ENCODE measurements around the gene TMEM181. TPM values are rescaled to one million over a fixed set of nuclear protein-coding genes. Genes with fewer than 3 reads are reported as not detected.

Gene TMEM181
- total RNA-seq, 1 experiment from 2014 or later, result 38.0 TPM

DNA sequence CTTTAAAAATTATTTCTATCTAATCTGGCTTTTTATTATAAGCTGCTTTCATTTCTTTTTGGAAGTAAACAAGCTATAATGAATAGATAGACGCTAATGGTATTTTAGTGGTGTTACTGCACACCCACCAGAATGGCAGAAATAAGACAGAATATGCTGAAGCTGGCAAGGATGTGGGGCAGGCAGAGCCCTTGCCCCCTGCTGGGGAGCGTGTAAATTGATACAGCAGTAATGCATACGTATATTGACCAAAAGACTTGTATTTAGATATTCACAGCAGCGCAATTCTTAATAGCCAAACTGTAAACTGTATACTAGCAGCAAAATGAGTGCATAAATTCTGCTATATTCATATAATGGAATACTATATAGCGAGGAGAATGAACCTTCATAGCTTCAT is 35.3 kb downstream of the TMEM181 start:
- in situ Hi-C loops (cut with HindIII; ENCODE audit: low pct_unique_long_range_greater_than_20kb, low sequenced_read_pairs), result no loop called here
- DNase-seq (ENCODE audit: low read depth, low spot score) (no peak), ATAC-seq (no peak)
- H3K36me3 ChIP-seq (ENCODE audit: control insufficient read depth, insufficient read depth, low read length), result peaks cover 10% of the 10 kb centered on the region; the same call in 1 of the 2 replicates
- BruUV-seq (replicated peaks), result no TSS peak
- H3K27me3 ChIP-seq (ENCODE audit: control insufficient read depth, insufficient read depth, low read length), result no peaks in the 10 kb centered on the region
- intact Hi-C loops (cut with micrococcal nuclease; ENCODE audit: unreplicated experiment), result loop anchor here (5.0 kb wide), 1 partner anchor 373 kb away; no protein-coding TSS in a partner anchor
- ChIA-PET CTCF (no interaction called here), POLR2A (no interaction called here)
- H3K4me1 ChIP-seq (ENCODE audit: control insufficient read depth, insufficient read depth, low read length), result no peaks in the 10 kb centered on the region
- no peak overlapping the region for H3K27ac ChIP-seq (ENCODE audit: low read length)
- no peak for TF ChIP-seq REST (IDR thresholded peaks at IDR 0.05; ENCODE audit: insufficient read depth in 1 of 2, low read depth in 2 of 2, low read length in 1 of 2)
- no peak for TF ChIP-seq POLR2AphosphoS5 (IDR thresholded peaks at IDR 0.05; ENCODE audit: low read depth, low read length)
- no peak for TF ChIP-seq SIN3A (IDR thresholded peaks at IDR 0.05; ENCODE audit: borderline replicate concordance, insufficient read depth, low read depth, low read length)
- H3K9me3 ChIP-seq (ENCODE audit: control insufficient read depth, insufficient read depth, low read depth, low read length), result no peaks in the 10 kb centered on the region
- H3K4me3 ChIP-seq (ENCODE audit: low read depth in 2 of 2, low read length in 2 of 2), result no peak overlapping the region

- intact Hi-C loops (cut with micrococcal nuclease; ENCODE audit: unreplicated experiment), result loop anchor here (5.0 kb wide), 1 partner anchor 375 kb away; no protein-coding TSS in a partner anchor
- ChIA-PET CTCF (no interaction called here), POLR2A (no interaction called here)
- no peak overlapping the region for H3K4me3 ChIP-seq (ENCODE audit: low read depth in 2 of 2, low read length in 2 of 2)
- in situ Hi-C loops (cut with HindIII; ENCODE audit: low pct_unique_long_range_greater_than_20kb, low sequenced_read_pairs), result no loop called here
- peaks cover 10% of the 10 kb centered on the region; the same call in 1 of the 2 replicates for H3K36me3 ChIP-seq (ENCODE audit: control insufficient read depth, insufficient read depth, low read length)
- no peak for ATAC-seq
- H3K27me3 ChIP-seq (ENCODE audit: control insufficient read depth, insufficient read depth, low read length), result no peaks in the 10 kb centered on the region
- DNase-seq (ENCODE audit: low read depth, low spot score), result no peak
- TF ChIP-seq CTCF (IDR thresholded peaks at IDR 0.05) (no peak), TCF7L2 (IDR thresholded peaks at IDR 0.05; ENCODE audit: low read depth, low read length) (no peak), POLR2AphosphoS5 (IDR thresholded peaks at IDR 0.05; ENCODE audit: low read depth, low read length) (no peak), REST (IDR thresholded peaks at IDR 0.05; ENCODE audit: insufficient read depth in 1 of 2, low read depth in 2 of 2, low read length in 1 of 2) (no peak), SIN3A (IDR thresholded peaks at IDR 0.05; ENCODE audit: borderline replicate concordance, insufficient read depth, low read depth, low read length) (no peak)
- BruUV-seq (replicated peaks), result no TSS peak
- no peaks in the 10 kb centered on the region for H3K4me1 ChIP-seq (ENCODE audit: control insufficient read depth, insufficient read depth, low read length)
- H3K27ac ChIP-seq (ENCODE audit: low read length), result no peak overlapping the region
- no peaks in the 10 kb centered on the region for H3K9me3 ChIP-seq (ENCODE audit: control insufficient read depth, insufficient read depth, low read depth, low read length)
Observed at GRCh38 chr6:158596861-158597260, 37.0 kb downstream of the TMEM181 start.

Measured in Panc1 (cell line).